ENCODE measurements around the gene DYRK1B. TPM values are rescaled to one million over a fixed set of nuclear protein-coding genes. Genes with fewer than 3 reads are reported as not detected.
"Not testable (repeated sequence)": the region's sequence is repeated elsewhere in the genome, so short reads cannot be mapped to it uniquely, and the experiment has no call there.

Gene DYRK1B
- total RNA-seq, 1 donor from 2014 or later: 25.1 TPM

DNA sequence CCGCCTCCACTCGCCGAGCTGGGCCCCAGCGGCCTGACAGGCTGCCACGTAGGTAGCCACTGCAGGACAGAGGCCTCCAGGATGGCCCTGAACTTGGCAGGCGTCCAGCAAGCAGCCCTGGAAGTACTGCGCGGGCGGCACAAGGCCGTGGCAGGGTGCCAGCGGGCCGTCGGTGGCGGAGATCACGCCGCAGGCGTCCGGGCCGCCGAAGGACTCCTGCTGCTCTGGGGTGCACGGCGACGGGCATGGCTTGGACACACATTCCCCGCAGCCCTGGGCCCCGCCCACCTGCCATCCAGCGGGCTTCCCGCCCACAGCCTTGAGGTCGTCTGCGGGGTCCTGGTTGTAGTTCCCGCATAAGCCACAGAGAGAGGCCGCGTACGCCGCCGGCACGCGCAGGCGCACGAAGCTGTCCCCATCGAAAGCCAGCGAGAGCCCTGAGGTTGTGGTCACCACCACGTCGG is 41.5 kb upstream of the DYRK1B start:
- H3K4me1 ChIP-seq (ENCODE audit: control insufficient read depth in 3 of 3, insufficient read depth in 3 of 3, low read length in 3 of 3); H3K27ac ChIP-seq (ENCODE audit: low read depth, low read length); H3K9me3 ChIP-seq (ENCODE audit: control insufficient read depth in 3 of 3, low read length in 3 of 3); H3K9ac ChIP-seq (ENCODE audit: low read depth in 1 of 3, low read length in 3 of 3); H3K36me3 ChIP-seq (ENCODE audit: control insufficient read depth in 3 of 3, insufficient read depth in 3 of 3, low read length in 3 of 3); H3K4me3 ChIP-seq (ENCODE audit: low read length in 3 of 3); H3K27me3 ChIP-seq (ENCODE audit: control insufficient read depth in 3 of 3, insufficient read depth in 3 of 3, low read length in 3 of 3): not testable (repeated sequence)

GRCh38 chr19:39874404-39874803 is 40.4 kb upstream of the DYRK1B start:
- H3K36me3 ChIP-seq (ENCODE audit: control insufficient read depth in 3 of 3, insufficient read depth in 3 of 3, low read length in 3 of 3): no peaks in the 10 kb centered on the region
- peaks cover 0 to 4% (median 3%) of the 10 kb centered on the region in 3 donors for H3K27me3 ChIP-seq (ENCODE audit: control insufficient read depth in 3 of 3, insufficient read depth in 3 of 3, low read length in 3 of 3)
- no peaks in the 10 kb centered on the region for H3K4me1 ChIP-seq (ENCODE audit: control insufficient read depth in 3 of 3, insufficient read depth in 3 of 3, low read length in 3 of 3)
- no peak overlapping the region for H3K9ac ChIP-seq (ENCODE audit: low read depth in 1 of 3, low read length in 3 of 3)
- no peaks in the 10 kb centered on the region for H3K9me3 ChIP-seq (ENCODE audit: control insufficient read depth in 3 of 3, low read length in 3 of 3)
- no peak overlapping the region for H3K27ac ChIP-seq (ENCODE audit: low read depth, low read length)
- no peak overlapping the region for H3K4me3 ChIP-seq (ENCODE audit: low read length in 3 of 3)

DNA sequence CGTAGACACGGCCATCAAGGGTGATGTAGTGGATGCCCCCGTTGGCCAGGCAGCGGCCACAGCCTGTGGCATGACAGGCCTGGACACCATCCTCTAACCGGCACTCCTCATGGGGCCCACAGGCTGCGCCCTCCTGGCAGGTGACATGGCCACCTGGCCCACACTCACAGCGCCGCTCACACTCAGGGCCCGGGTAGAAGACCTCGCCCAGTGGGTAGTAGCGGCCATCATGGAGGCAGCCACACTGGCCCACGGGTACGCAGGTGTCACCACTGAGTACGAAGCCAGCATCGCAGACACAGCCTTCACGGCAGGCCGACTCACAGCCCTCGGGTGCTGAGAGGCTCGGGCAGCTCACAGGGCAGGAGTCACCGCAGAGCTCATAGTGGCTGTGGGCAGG is 39.4 kb upstream of the DYRK1B start:
- no peaks in the 10 kb centered on the region for H3K9me3 ChIP-seq (ENCODE audit: control insufficient read depth in 3 of 3, low read length in 3 of 3)
- H3K4me3 ChIP-seq (ENCODE audit: low read length in 3 of 3): no peak overlapping the region
- H3K9ac ChIP-seq (ENCODE audit: low read depth in 1 of 3, low read length in 3 of 3): no peak overlapping the region
- H3K27me3 ChIP-seq (ENCODE audit: control insufficient read depth in 3 of 3, insufficient read depth in 3 of 3, low read length in 3 of 3): peaks cover 0 to 2% (median 1%) of the 10 kb centered on the region in 3 donors
- no peak overlapping the region for H3K27ac ChIP-seq (ENCODE audit: low read depth, low read length)
- H3K4me1 ChIP-seq (ENCODE audit: control insufficient read depth in 3 of 3, insufficient read depth in 3 of 3, low read length in 3 of 3): no peaks in the 10 kb centered on the region
- H3K36me3 ChIP-seq (ENCODE audit: control insufficient read depth in 3 of 3, insufficient read depth in 3 of 3, low read length in 3 of 3): no peaks in the 10 kb centered on the region

GRCh38 chr19:39871886-39872866 is 38.2 kb upstream of the DYRK1B start:
- Histone ChIP-seq H3K36me3 (ENCODE audit: control insufficient read depth in 3 of 3, insufficient read depth in 3 of 3, low read length in 3 of 3) (no peaks in the 10 kb centered on the region), H3K4me3 (ENCODE audit: low read length in 3 of 3) (no peak overlapping the region), H3K27me3 (ENCODE audit: control insufficient read depth in 3 of 3, insufficient read depth in 3 of 3, low read length in 3 of 3) (no peaks in the 10 kb centered on the region), H3K4me1 (ENCODE audit: control insufficient read depth in 3 of 3, insufficient read depth in 3 of 3, low read length in 3 of 3) (peaks cover 0 to 5% (median 0%) of the 10 kb centered on the region in 3 donors), H3K9ac (ENCODE audit: low read depth in 1 of 3, low read length in 3 of 3) (no peak overlapping the region), H3K9me3 (ENCODE audit: control insufficient read depth in 3 of 3, low read length in 3 of 3) (no peaks in the 10 kb centered on the region), H3K27ac (ENCODE audit: low read depth, low read length) (no peak overlapping the region)

GRCh38 chr19:39871362-39871761 is 37.4 kb upstream of the DYRK1B start:
- Histone ChIP-seq H3K4me1 (ENCODE audit: control insufficient read depth in 3 of 3, insufficient read depth in 3 of 3, low read length in 3 of 3) (peaks cover 0 to 10% (median 0%) of the 10 kb centered on the region in 3 donors), H3K9ac (ENCODE audit: low read depth in 1 of 3, low read length in 3 of 3) (no peak overlapping the region), H3K27me3 (ENCODE audit: control insufficient read depth in 3 of 3, insufficient read depth in 3 of 3, low read length in 3 of 3) (no peaks in the 10 kb centered on the region), H3K4me3 (ENCODE audit: low read length in 3 of 3) (no peak overlapping the region), H3K36me3 (ENCODE audit: control insufficient read depth in 3 of 3, insufficient read depth in 3 of 3, low read length in 3 of 3) (no peaks in the 10 kb centered on the region), H3K27ac (ENCODE audit: low read depth, low read length) (no peak overlapping the region), H3K9me3 (ENCODE audit: control insufficient read depth in 3 of 3, low read length in 3 of 3) (no peaks in the 10 kb centered on the region)

- H3K27ac ChIP-seq (ENCODE audit: low read depth, low read length): no peak overlapping the region
Observed at GRCh38 chr19:39870171-39870971, 36.4 kb upstream of the DYRK1B start.

GRCh38 chr19:39867952-39868351 is 34.0 kb upstream of the DYRK1B start:
- Histone ChIP-seq H3K9ac (ENCODE audit: low read depth in 1 of 3, low read length in 3 of 3) (no peak overlapping the region), H3K36me3 (ENCODE audit: control insufficient read depth in 3 of 3, insufficient read depth in 3 of 3, low read length in 3 of 3) (no peaks in the 10 kb centered on the region), H3K27me3 (ENCODE audit: control insufficient read depth in 3 of 3, insufficient read depth in 3 of 3, low read length in 3 of 3) (no peaks in the 10 kb centered on the region), H3K9me3 (ENCODE audit: control insufficient read depth in 3 of 3, low read length in 3 of 3) (no peaks in the 10 kb centered on the region), H3K4me1 (ENCODE audit: control insufficient read depth in 3 of 3, insufficient read depth in 3 of 3, low read length in 3 of 3) (peaks cover 0 to 10% (median 0%) of the 10 kb centered on the region in 3 donors), H3K4me3 (ENCODE audit: low read length in 3 of 3) (no peak overlapping the region), H3K27ac (ENCODE audit: low read depth, low read length) (no peak overlapping the region)

More at GRCh38 chr19:39870171-39870971, 36.4 kb upstream of the DYRK1B start:
- Histone ChIP-seq H3K9me3 (ENCODE audit: control insufficient read depth in 3 of 3, low read length in 3 of 3) (no peaks in the 10 kb centered on the region), H3K4me1 (ENCODE audit: control insufficient read depth in 3 of 3, insufficient read depth in 3 of 3, low read length in 3 of 3) (peaks cover 0 to 10% (median 0%) of the 10 kb centered on the region in 3 donors), H3K4me3 (ENCODE audit: low read length in 3 of 3) (no peak overlapping the region), H3K27me3 (ENCODE audit: control insufficient read depth in 3 of 3, insufficient read depth in 3 of 3, low read length in 3 of 3) (no peaks in the 10 kb centered on the region), H3K36me3 (ENCODE audit: control insufficient read depth in 3 of 3, insufficient read depth in 3 of 3, low read length in 3 of 3) (no peaks in the 10 kb centered on the region), H3K9ac (ENCODE audit: low read depth in 1 of 3, low read length in 3 of 3) (no peak overlapping the region)

DNA sequence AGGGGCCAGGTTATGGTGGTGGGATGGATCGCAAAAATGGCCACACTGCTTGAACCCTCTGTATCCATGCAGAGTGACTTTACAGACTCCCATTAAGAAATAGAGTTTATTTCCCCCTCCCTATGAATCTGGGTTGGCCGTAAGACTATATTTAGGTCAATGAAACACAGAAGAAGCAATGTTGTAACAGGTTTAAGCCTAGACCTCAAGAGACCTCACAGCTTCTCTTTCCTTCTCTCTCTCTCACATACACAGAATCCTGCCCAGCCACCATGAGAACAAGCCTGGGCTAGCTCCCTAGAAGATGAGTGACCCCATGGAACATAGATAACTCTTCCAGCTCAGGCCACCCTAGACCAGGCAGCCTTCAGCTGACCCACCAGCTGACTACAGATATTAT is 33.2 kb upstream of the DYRK1B start:
- Histone ChIP-seq H3K4me3 (ENCODE audit: low read length in 3 of 3) (no peak overlapping the region), H3K27ac (ENCODE audit: low read depth, low read length) (no peak overlapping the region), H3K4me1 (ENCODE audit: control insufficient read depth in 3 of 3, insufficient read depth in 3 of 3, low read length in 3 of 3) (peaks cover 0 to 10% (median 0%) of the 10 kb centered on the region in 3 donors), H3K9me3 (ENCODE audit: control insufficient read depth in 3 of 3, low read length in 3 of 3) (no peaks in the 10 kb centered on the region), H3K36me3 (ENCODE audit: control insufficient read depth in 3 of 3, insufficient read depth in 3 of 3, low read length in 3 of 3) (no peaks in the 10 kb centered on the region), H3K9ac (ENCODE audit: low read depth in 1 of 3, low read length in 3 of 3) (peak overlapping the region in 1 of 3 donors; percentile 25), H3K27me3 (ENCODE audit: control insufficient read depth in 3 of 3, insufficient read depth in 3 of 3, low read length in 3 of 3) (no peaks in the 10 kb centered on the region)

GRCh38 chr19:39865953-39866352 is 32.0 kb upstream of the DYRK1B start:
- H3K9me3 ChIP-seq (ENCODE audit: control insufficient read depth in 3 of 3, low read length in 3 of 3): no peaks in the 10 kb centered on the region
- H3K36me3 ChIP-seq (ENCODE audit: control insufficient read depth in 3 of 3, insufficient read depth in 3 of 3, low read length in 3 of 3): no peaks in the 10 kb centered on the region
- peaks cover 0 to 10% (median 0%) of the 10 kb centered on the region in 3 donors for H3K4me1 ChIP-seq (ENCODE audit: control insufficient read depth in 3 of 3, insufficient read depth in 3 of 3, low read length in 3 of 3)
- no peak overlapping the region for H3K4me3 ChIP-seq (ENCODE audit: low read length in 3 of 3)
- H3K27ac ChIP-seq (ENCODE audit: low read depth, low read length): no peak overlapping the region
- no peak overlapping the region for H3K9ac ChIP-seq (ENCODE audit: low read depth in 1 of 3, low read length in 3 of 3)
- no peaks in the 10 kb centered on the region for H3K27me3 ChIP-seq (ENCODE audit: control insufficient read depth in 3 of 3, insufficient read depth in 3 of 3, low read length in 3 of 3)

Measured in skeletal muscle tissue (tissue), 4 donors.